ENCODE measurements around the gene ARL15.

- TF ChIP-seq, protein P1, sequence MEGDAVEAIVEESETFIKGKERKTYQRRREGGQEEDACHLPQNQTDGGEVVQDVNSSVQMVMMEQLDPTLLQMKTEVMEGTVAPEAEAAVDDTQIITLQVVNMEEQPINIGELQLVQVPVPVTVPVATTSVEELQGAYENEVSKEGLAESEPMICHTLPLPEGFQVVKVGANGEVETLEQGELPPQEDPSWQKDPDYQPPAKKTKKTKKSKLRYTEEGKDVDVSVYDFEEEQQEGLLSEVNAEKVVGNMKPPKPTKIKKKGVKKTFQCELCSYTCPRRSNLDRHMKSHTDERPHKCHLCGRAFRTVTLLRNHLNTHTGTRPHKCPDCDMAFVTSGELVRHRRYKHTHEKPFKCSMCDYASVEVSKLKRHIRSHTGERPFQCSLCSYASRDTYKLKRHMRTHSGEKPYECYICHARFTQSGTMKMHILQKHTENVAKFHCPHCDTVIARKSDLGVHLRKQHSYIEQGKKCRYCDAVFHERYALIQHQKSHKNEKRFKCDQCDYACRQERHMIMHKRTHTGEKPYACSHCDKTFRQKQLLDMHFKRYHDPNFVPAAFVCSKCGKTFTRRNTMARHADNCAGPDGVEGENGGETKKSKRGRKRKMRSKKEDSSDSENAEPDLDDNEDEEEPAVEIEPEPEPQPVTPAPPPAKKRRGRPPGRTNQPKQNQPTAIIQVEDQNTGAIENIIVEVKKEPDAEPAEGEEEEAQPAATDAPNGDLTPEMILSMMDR (IDR thresholded peaks at IDR 0.05), result no peak
- TF ChIP-seq POLR2A (IDR thresholded peaks at IDR 0.05), result no peak
Observed at GRCh38 chr5:54022223-54022622, 288.1 kb downstream of the ARL15 start.

Measured in esophagus squamous epithelium (tissue), 4 donors.